HL-60 (cell line): ENCODE data around the gene EIF4G3.

ENCODE experiments used
- DNase-seq, 2 experiments: peaks; one replicate each; pipeline ENCODE4 v3.0.0-alpha.2; 2010 to 2020; ENCODE audit warnings: low read depth in 1 of 2, low spot score in 1 of 2
- H3K27ac ChIP-seq: fragments of 250-450 bp; sonication (Bioruptor Pico); replicated peaks from 2 replicates; pipeline ENCODE4 v1.5.1; 2020; ENCODE audit warnings: mild to moderate bottlenecking, moderate library complexity
- H3K27me3 ChIP-seq: fragments of 250-450 bp; sonication (Bioruptor Pico); 2 replicates; pipeline ENCODE4 v1.5.1; 2021; ENCODE audit warnings: mild to moderate bottlenecking, moderate library complexity; ENCODE audit not compliant: insufficient read depth, poor library complexity, severe bottlenecking
- H3K4me3 ChIP-seq: replicated peaks from 2 replicates; pipeline ENCODE4 v1.5.1; 2011; ENCODE audit warnings: mild to moderate bottlenecking, control low read depth, low read length; ENCODE audit not compliant: insufficient read depth
- CTCF ChIP-seq: IDR thresholded peaks from one replicate; pipeline ENCODE4 v1.5.1; 2011; ENCODE audit warnings: low read length, control low read depth, inconsistent platforms; ENCODE audit not compliant: insufficient read depth
- GABPA ChIP-seq: IDR thresholded peaks from 2 replicates; pipeline ENCODE4 v1.6.1; 2012; ENCODE audit warnings: low read depth
- POLR2AphosphoS5 ChIP-seq: IDR thresholded peaks from 2 replicates; pipeline ENCODE4 v1.6.1; 2012; ENCODE audit warnings: low read depth
- REST ChIP-seq: IDR thresholded peaks from 2 replicates; pipeline ENCODE4 v1.6.1; 2012; ENCODE audit warnings: low read depth; ENCODE audit not compliant: insufficient replicate concordance
- SPI1 ChIP-seq: IDR thresholded peaks from 2 replicates; pipeline ENCODE4 v1.6.1; 2012; ENCODE audit warnings: low read depth, mild to moderate bottlenecking, borderline replicate concordance

EIF4G3 gene

GRCh38 chr1:20848162-20848561 lies 328.5 kb downstream of the EIF4G3 start:
- no peak for DNase-seq

GRCh38 chr1:20847611-20848080 lies 329.1 kb downstream of the EIF4G3 start:
- no peaks in the 10 kb centered on the region for H3K27me3 ChIP-seq
- DNase-seq = no peak
- TF ChIP-seq SPI1 = no peak
- no peak for TF ChIP-seq CTCF
- TF ChIP-seq GABPA = no peak
- no peak for TF ChIP-seq POLR2AphosphoS5
- TF ChIP-seq REST = no peak
- no peak overlapping the region for H3K27ac ChIP-seq
- H3K4me3 ChIP-seq = no peak overlapping the region

More at GRCh38 chr1:20848162-20848561, 328.5 kb downstream of the EIF4G3 start:
- H3K4me3 ChIP-seq = no peak overlapping the region
- TF ChIP-seq SPI1 (no peak), REST (no peak), CTCF (no peak)
- H3K27ac ChIP-seq = no peak overlapping the region
- H3K27me3 ChIP-seq = no peaks in the 10 kb centered on the region

GRCh38 chr1:20846461-20847374 lies 330.0 kb downstream of the EIF4G3 start:
- no peak overlapping the region for H3K27ac ChIP-seq
- DNase-seq = no peak
- no peak for TF ChIP-seq SPI1
- no peak for TF ChIP-seq REST
- TF ChIP-seq POLR2AphosphoS5 = no peak
- no peak for TF ChIP-seq CTCF
- no peak for TF ChIP-seq GABPA
- no peaks in the 10 kb centered on the region for H3K27me3 ChIP-seq
- H3K4me3 ChIP-seq = no peak overlapping the region
